Stimulated activated CD4-positive, alpha-beta T cell treated with anti-CD3 and anti-CD28 coated beads, Interleukin-12 subunit alpha, Interleukin-12 subunit beta, amount 100 ng/mL, for 48 hours (primary cell): ENCODE measurements around the gene PAPPA.

Experiments
- DNase-seq, 3 donors: peaks; one replicate each; pipeline ENCODE4 v3.0.0-alpha.2; 2020; ENCODE audit warnings: low read depth in 2 of 3, low spot score in 1 of 3

The PAPPA gene

DNA sequence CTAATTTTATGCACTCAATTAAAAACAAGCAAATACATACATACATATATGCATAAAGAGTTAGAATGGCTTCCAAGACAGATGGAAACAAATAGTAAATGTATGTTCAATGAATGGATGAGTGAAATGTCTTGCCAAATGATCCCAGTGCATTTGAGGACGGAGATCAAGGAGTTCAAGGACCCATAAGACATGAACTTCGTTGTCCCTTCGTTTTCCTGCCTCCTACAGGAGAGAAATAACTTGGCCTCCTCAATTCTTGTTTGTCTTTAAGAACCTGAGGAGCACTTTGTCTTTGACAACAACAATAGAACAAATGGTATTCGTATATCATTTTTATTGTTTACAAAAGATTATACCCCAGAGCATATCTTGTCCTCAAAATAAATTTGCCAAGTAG is 2.4 kb upstream of the PAPPA start:
- DNase-seq, result no peak

GRCh38 chr9:116151966-116152381 is 1.6 kb upstream of the PAPPA start:
- no peak for DNase-seq

- no peak for DNase-seq
These were observed 1.2 kb upstream of the PAPPA start for GRCh38 chr9:116152390-116152789.

DNA sequence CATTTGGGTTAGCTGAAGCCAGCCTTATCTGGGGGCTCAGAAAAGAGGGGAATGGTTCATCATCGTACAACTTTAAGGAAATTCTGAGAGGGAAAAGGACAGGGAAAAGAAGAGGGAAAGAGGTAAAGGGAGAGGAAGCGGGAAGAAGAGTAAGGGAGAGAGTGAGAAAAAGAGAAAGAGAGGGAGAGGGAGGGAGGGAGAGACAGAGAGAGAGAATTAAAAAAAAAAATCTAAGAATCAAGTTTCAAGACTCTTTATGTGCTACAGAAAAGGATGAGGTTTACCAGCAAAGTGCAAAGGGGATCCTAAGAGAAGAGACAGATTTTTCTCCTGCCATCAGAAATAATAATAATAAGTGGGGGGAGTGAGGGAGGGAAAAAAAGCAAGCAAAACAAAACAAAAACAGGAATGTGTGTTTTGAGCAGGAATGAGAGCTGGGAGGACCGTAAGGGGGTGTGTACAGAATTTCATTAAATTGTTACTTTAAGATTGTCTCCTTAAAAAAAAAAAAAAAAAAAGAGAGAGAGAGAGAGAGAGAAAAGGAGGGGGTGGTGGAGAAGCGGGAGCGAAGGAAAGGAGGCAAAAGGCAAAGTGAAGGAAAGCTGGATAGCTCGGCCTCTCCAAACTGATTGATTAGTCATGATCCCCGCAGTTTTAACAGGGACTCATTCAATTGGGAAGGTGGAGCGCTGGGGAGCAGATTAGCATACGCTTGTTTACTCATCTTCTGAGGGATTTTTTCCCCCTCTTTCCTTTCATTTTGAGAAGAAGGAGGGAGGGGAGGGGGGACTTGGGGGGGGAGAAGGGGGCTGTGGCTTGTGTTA is 438 bp upstream of the PAPPA start:
- DNase-seq, result no peak

DNA sequence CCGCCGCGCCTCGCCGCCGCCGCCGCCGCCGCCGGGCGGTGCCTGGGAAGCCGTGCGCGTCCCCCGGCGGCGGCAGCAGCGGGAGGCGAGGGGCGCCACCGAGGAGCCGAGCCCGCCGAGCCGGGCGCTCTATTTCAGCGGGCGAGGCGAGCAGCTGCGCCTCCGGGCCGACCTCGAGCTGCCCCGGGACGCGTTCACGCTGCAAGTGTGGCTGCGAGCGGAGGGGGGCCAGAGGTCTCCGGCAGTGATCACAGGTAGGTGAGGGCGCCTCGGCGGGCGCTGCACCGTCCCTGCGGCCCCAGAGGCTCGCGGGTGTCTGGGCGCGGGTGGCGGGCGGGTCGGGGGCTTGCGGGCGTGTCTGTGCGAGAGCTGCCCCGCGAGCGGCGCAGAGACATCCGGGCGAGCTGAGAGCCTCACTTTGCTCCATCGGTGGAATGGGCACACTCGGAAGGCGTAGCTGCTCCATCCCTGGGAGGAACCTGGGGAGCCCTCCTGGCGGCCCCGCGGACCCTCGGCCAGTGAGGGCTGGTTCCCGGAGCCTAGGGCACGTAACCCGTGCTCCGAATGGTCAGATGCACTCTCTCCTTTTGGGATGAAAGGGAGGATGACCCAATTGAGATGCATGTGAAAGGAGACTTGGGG is 864 bp downstream of the PAPPA start:
- DNase-seq, result no peak

DNA sequence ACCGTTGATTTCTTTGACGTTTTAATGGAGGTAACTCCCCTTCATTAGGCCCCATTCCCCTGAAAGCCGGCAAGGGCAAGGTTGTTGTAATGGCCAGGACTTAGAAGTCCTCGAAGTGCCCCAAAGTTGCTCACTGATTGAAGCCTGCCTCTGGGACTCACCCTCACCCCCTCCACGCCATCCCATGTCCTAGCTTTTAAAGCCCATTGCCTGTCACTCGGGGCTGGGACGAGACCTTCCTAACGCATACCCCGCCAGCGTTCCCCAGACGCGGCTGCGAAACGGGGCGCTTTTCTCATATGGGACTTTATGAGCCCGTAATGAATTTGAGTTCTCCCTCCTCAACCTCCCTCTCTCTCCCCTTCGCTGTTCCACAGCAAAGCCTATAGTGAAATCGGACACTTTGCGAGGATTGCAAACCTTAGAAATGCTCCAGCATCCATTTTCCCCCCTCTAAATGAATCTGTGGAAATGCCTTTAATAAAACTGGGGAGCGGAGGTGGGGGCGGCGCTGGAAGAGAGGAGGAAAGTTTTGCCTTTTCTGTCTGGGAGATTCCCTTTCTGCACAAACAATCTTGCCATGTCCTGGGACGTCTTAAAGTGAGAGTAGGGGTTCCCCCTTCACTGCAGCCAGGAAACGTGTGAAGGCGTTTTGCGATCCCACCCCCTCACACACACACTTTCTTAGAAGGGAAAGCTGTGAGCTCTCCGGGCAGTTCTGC is 1.5 kb downstream of the PAPPA start:
- no peak for DNase-seq

GRCh38 chr9:116155698-116156039 is 2.1 kb downstream of the PAPPA start:
- no peak for DNase-seq

- no peak for DNase-seq
These were observed 3.2 kb downstream of the PAPPA start for GRCh38 chr9:116156621-116157314.

DNA sequence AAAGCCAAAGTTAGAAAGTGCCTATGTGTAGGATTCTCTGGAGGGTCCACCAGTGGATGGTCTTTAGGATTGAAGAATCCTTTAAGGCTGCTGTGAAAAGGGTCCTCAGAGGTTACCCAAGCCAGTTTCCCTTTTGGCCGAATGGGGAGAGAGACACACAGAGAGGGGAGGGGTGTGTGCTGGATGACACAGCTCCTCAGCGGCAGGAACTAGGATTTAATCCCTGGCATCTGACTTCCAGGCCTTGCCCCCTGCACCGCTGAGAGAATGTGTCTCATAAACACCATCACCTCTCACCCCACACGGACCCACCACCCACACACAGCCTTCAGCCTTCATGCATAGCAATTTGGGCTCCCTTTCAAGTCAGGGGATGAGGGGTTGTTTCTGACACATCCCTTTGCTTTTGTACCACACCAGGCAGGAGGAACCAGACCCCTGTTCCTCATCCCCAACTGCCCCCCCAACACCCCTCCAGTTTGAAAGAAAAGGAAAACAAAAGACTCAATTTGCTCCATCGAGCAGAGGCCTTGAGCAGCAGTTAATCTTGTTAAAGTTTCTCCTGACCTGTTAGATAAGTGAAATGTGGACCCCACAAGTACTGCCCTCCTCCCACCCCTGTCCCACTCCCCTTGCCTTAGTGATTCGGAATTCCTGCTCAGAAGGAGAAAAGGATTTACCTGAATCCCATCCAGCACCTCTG is 4.0 kb downstream of the PAPPA start:
- no peak for DNase-seq

- DNase-seq, result no peak
These were observed 7.3 kb downstream of the PAPPA start for GRCh38 chr9:116160676-116161571.

GRCh38 chr9:116162241-116162781 is 8.7 kb downstream of the PAPPA start:
- no peak for DNase-seq

DNA sequence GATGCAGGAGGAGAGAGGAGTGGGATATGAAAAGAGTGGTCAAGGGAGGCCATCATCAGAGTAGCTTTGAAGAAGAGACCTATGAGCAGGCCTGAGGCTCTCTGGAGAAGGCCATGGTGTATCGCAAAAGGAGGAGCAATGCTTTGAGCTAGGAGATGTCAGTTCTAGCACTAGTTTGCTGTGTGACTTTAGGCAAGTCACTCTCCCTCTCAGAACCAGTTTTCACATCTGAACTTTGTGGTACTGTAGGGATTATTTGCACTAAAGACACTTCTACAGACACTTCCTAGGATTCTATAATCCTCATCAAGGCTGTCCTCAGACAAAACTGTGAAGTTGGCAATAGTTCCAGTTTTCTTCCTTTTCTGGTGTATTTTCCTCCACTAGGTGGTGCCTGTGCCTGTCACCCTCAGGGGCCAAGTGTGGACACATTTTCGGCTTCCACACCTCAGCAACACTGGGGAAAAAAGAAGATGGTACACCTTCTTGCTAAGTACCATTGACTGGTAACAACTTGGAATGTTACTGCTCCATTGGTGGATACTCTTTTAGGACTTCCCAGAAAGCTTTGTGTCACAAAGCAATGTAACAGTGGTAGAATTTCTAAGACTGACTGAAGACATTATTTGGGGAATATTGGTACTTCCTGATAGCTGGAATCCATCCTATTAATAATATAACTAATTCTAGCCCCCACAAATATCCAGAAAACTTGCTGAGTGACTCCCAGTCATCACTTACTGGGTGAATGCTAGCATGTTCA is 9.9 kb downstream of the PAPPA start:
- no peak for DNase-seq

- DNase-seq, result no peak
These were observed 12.3 kb downstream of the PAPPA start for GRCh38 chr9:116165912-116166311.

DNA sequence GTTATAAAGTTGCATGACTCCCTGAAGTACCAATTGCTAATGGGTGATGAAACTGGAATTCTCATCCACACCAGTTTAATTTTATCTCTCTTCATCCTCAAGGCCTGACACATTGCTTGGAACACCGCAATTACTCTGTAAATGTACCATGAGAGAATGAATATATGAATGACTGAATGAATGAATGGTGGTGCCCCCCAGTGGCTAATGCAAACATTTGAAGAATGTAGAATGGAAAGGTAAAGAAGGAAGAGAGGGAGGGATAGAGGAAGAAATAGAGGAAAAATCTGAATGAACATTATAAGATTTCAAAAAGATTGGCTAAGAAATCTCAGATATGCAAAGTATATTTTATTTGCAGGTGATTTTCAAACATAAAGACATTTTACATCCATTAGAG is 13.1 kb downstream of the PAPPA start:
- DNase-seq, result no peak

- DNase-seq, result no peak
These were observed 14.6 kb downstream of the PAPPA start for GRCh38 chr9:116168231-116168630.

DNA sequence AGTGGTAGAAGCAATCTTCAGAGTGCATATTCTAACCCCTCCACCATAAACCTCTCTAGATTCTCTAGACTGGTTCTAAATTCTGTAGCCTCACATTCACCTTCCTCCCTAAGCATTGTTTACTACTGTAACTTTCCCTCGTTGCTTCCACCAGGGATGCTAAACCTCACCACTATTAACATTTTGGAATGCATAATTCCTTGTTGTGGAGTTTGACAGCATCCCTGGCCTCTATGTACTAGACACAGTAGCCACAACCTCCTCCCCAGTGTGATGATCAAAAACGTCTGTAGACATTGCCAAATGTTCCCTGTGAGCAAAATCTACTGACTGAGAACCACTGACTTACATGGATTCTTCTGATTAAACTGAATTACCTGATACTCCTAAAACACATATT is 18.6 kb downstream of the PAPPA start:
- DNase-seq, result no peak

GRCh38 chr9:116174347-116174746 is 20.8 kb downstream of the PAPPA start:
- no peak for DNase-seq

DNA sequence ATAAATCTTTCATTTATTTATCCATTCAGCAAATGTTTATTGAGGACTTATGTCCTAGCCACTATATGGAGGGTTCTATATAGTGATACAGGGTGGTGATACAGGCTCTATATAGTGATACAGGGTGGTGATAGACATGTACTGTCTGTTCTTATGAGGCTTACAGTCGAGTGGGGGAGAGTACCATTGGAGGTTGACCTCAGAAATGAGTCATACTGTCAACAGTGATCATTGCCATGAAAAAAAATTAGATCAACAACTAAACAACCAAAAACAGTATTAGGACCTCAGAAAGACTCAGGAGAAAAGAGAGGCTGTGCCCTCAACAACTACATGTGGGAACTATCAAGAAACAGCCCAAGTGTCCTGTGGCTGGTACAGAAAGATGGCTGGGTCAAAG is 22.0 kb downstream of the PAPPA start:
- DNase-seq, result no peak
